ENCODE results near the gene HASPIN. TPM values are rescaled to one million over a fixed set of nuclear protein-coding genes. Genes with fewer than 3 reads are reported as not detected.

HASPIN gene
- total and polyA plus RNA-seq, 2 of the 8 experiments (the other 6 are each of a cell fraction or from before 2014, with no cell fraction given): 7.8 to 29.5 TPM

- H3K18ac ChIP-seq (ENCODE audit: extremely low read depth, low read length): no peak overlapping the region; the same call in 1 of the 2 replicates
- no peak overlapping the region for H2BK120ac ChIP-seq (replicated peaks; ENCODE audit: low read depth, low read length)
- no peaks in the 10 kb centered on the region for H3K79me1 ChIP-seq (ENCODE audit: low read depth, low read length)
- no peak overlapping the region for H3K23ac ChIP-seq (ENCODE audit: insufficient read length)
- no peaks in the 10 kb centered on the region for H3K9me3 ChIP-seq (ENCODE audit: insufficient read depth in 2 of 2, low read depth in 1 of 2, low read length in 1 of 2)
- H2BK20ac ChIP-seq (ENCODE audit: low read length): no peak overlapping the region
- H3K9ac ChIP-seq (replicated peaks in 1 of 4; ENCODE audit: extremely low read depth in 1 of 4, low read depth in 3 of 4, low read length in 3 of 4): no peak overlapping the region
- no peak overlapping the region for H2BK12ac ChIP-seq (ENCODE audit: low read depth, low read length)
- H3K36me3 ChIP-seq (ENCODE audit: control insufficient read depth in 2 of 4, insufficient read depth in 4 of 4, low read length in 3 of 4): no peaks in the 10 kb centered on the region
- no peaks in the 10 kb centered on the region for H3K79me2 ChIP-seq (ENCODE audit: control insufficient read depth in 1 of 2, insufficient read depth in 2 of 2, low read length in 2 of 2)
- TF ChIP-seq GTF2F1 (IDR thresholded peaks at IDR 0.05; ENCODE audit: borderline replicate concordance, low read depth, low read length) (no peak), EGR1 (IDR thresholded peaks at IDR 0.05; ENCODE audit: borderline replicate concordance, low read depth, low read length) (no peak), RBBP5 (IDR thresholded peaks at IDR 0.05; ENCODE audit: borderline replicate concordance, low read depth, low read length) (no peak)
- no peaks in the 10 kb centered on the region for H3K4me1 ChIP-seq (replicated peaks in 1 of 4; ENCODE audit: control insufficient read depth in 3 of 4, insufficient read depth in 4 of 4, low read length in 3 of 4)
- no peak overlapping the region for H3K4me3 ChIP-seq (ENCODE audit: extremely low read depth in 1 of 4, insufficient read depth in 2 of 4, low read depth in 3 of 4, low read length in 4 of 4)
- ChIA-PET CTCF (ENCODE audit: partially characterized antibody) (interaction anchor here (1.3 to 8.2 kb wide), 3 partner anchors 10 to 79 kb away, joined by 3 to 73 read pairs (median 5); no protein-coding TSS in a partner anchor), POLR2A (ENCODE audit: partially characterized antibody) (interaction anchor here (1.1 kb wide), 1 partner anchor 15 kb away, joined by 3 read pairs; no protein-coding TSS in a partner anchor)
- no peak overlapping the region for H2AFZ ChIP-seq (ENCODE audit: low read length)
- no peak for DNase-seq (ENCODE audit: low read depth in 1 of 2, low spot score in 2 of 2)
- no peak overlapping the region for H3K4ac ChIP-seq (replicated peaks; ENCODE audit: insufficient read length, low read depth, low read length)
- H3K14ac ChIP-seq (ENCODE audit: insufficient read length): no peak overlapping the region
- H4K5ac ChIP-seq (ENCODE audit: insufficient read length, low read depth, low read length): no peak overlapping the region
- H2AK5ac ChIP-seq (ENCODE audit: low read depth, low read length): no peak overlapping the region
- no peak overlapping the region for H3K56ac ChIP-seq (replicated peaks; ENCODE audit: insufficient read length, low read depth, low read length)
- no peak overlapping the region for H3K27ac ChIP-seq (ENCODE audit: low read depth, low read length)
- no peak overlapping the region for H2BK15ac ChIP-seq (ENCODE audit: low read length)
- no peaks in the 10 kb centered on the region for H4K20me1 ChIP-seq (replicated peaks in 1 of 2; ENCODE audit: control insufficient read depth in 1 of 2, insufficient read depth in 2 of 2, low read length in 2 of 2)
- no peak overlapping the region for H2BK5ac ChIP-seq (ENCODE audit: low read depth, low read length)
- no peaks in the 10 kb centered on the region for H3K23me2 ChIP-seq (ENCODE audit: low read depth, low read length)
- no peaks in the 10 kb centered on the region for H3K27me3 ChIP-seq (replicated peaks in 1 of 4; ENCODE audit: control insufficient read depth in 3 of 4, extremely low read depth in 1 of 4, insufficient read depth in 3 of 4, low read length in 3 of 4)
- FAIRE-seq: no peak
- WGBS, 2 experiments (ENCODE audit: extremely low coverage in 1 of 2, insufficient coverage in 1 of 2, insufficient read length in 1 of 2, insufficient replicate concordance in 2 of 2, low coverage in 1 of 2, low lambda C conversion rate in 2 of 2, missing lambda C conversion rate in 1 of 2): 93% methylated on average over 8 of the region's 9 CpGs; no CpG with 5 or more reads in 1 of the 2 experiments
- H3K4me2 ChIP-seq (ENCODE audit: insufficient read depth in 1 of 2, low read depth in 2 of 2, low read length in 2 of 2): no peak overlapping the region
- no peak overlapping the region for H4K8ac ChIP-seq (ENCODE audit: extremely low read depth, insufficient read depth, low read length)
- H4K91ac ChIP-seq (replicated peaks; ENCODE audit: insufficient read length, low read length): no peak overlapping the region
Measured at GRCh38 chr17:3747805-3748204, 24.1 kb downstream of the HASPIN start.

Data from H1 (cell line).